PC-3 (cell line): ENCODE results near the gene TLR1. TPM values are rescaled to one million over a fixed set of nuclear protein-coding genes. Genes with fewer than 3 reads are reported as not detected.

ENCODE experiments used
- ATAC-seq: fragments of 200-7000 bp; cut with Tn5 transposase; 2 replicates; pipeline ENCODE4 v1.9.1; 2020; ENCODE audit warnings: mild to moderate bottlenecking, moderate library complexity
- BruUV-seq: library from RNA; stranded (reverse); fragments of 400-500 nt; replicated peaks from 2 replicates; lab custom pipeline; 2021; lab: Mats Ljungman, UMichigan
- CTCF ChIA-PET: fragments of 300-600 bp; sonication (Branson Sonifier 250); formaldehyde crosslinking; loops from one replicate; lab custom pipeline; 2022; ENCODE audit warnings: antibody characterized with exemption; lab: Charles Lee
- POLR2A ChIA-PET: fragments of 300-600 bp; sonication (Branson Sonifier 250); formaldehyde crosslinking; loops from one replicate; lab custom pipeline; 2022; ENCODE audit warnings: antibody characterized with exemption; ENCODE audit not compliant: unreplicated experiment; lab: Charles Lee
- DNase-seq: peaks from one replicate; pipeline ENCODE4 v3.0.0-alpha.2; 2015
- H2AFZ ChIP-seq: fragments of 300-600 bp; sonication (generic); 2 replicates; pipeline ENCODE4 v1.6.0; 2016; ENCODE audit warnings: antibody characterized with exemption, low read length
- H3F3A ChIP-seq: fragments of 300-600 bp; sonication (generic); one replicate; pipeline ENCODE4 v1.6.0; 2017; ENCODE audit warnings: antibody characterized with exemption, low read length, control low read depth, mild to moderate bottlenecking; ENCODE audit not compliant: unreplicated experiment
- H3K27ac ChIP-seq: fragments of 300-600 bp; sonication (generic); 2 replicates; pipeline ENCODE4 v1.5.1; 2016; ENCODE audit warnings: mild to moderate bottlenecking, low read length
- H3K27me3 ChIP-seq: fragments of 300-600 bp; sonication (generic); 2 replicates; pipeline ENCODE4 v1.6.1; 2016; ENCODE audit warnings: low read length, mixed read lengths
- H3K36me3 ChIP-seq: fragments of 300-600 bp; sonication (generic); 2 replicates; pipeline ENCODE4 v1.6.1; 2016; ENCODE audit warnings: low read depth, mixed run types, low read length, mixed read lengths
- H3K4me1 ChIP-seq: fragments of 300-600 bp; sonication (generic); 2 replicates; pipeline ENCODE4 v1.5.1; 2016; ENCODE audit warnings: low read length; ENCODE audit not compliant: insufficient read depth
- H3K4me2 ChIP-seq: fragments of 300-600 bp; sonication (generic); 2 replicates; pipeline ENCODE4 v1.6.0; 2016; ENCODE audit warnings: low read length
- H3K4me3 ChIP-seq: fragments of 300-600 bp; sonication (generic); 2 replicates; pipeline ENCODE4 v1.5.1; 2016; ENCODE audit warnings: mild to moderate bottlenecking, low read length, mixed read lengths
- H3K79me2 ChIP-seq: fragments of 300-600 bp; sonication (generic); 2 replicates; pipeline ENCODE4 v1.6.1; 2017; ENCODE audit warnings: low read length, mixed read lengths
- H3K9ac ChIP-seq: fragments of 300-600 bp; sonication (generic); 2 replicates; pipeline ENCODE4 v1.6.0; 2016; ENCODE audit warnings: mild to moderate bottlenecking, low read length
- H3K9me2 ChIP-seq: fragments of 300-600 bp; sonication (generic); replicated peaks from 2 replicates; pipeline ENCODE4 v1.6.1; 2016; ENCODE audit warnings: mixed run types, low read length, mixed read lengths
- H3K9me3 ChIP-seq: fragments of 300-600 bp; sonication (generic); 2 replicates; pipeline ENCODE4 v1.6.1; 2016; ENCODE audit warnings: low read length, mixed read lengths
- H4K20me1 ChIP-seq: fragments of 300-600 bp; sonication (generic); 2 replicates; pipeline ENCODE4 v1.6.1; 2016; ENCODE audit warnings: low read length, mixed read lengths
- EZH2 ChIP-seq: fragments of 300-600 bp; sonication (generic); IDR thresholded peaks from one replicate; pipeline ENCODE4 v1.6.1; 2017; ENCODE audit warnings: antibody characterized with exemption, mild to moderate bottlenecking, low read length; ENCODE audit not compliant: unreplicated experiment
- EZH2phosphoT487 ChIP-seq: fragments of 300-600 bp; sonication (generic); IDR thresholded peaks from 2 replicates; pipeline ENCODE4 v1.6.1; 2018; ENCODE audit warnings: mild to moderate bottlenecking, antibody characterized with exemption, low read length, borderline replicate concordance
- intact Hi-C: fragments of 100-400 bp; cut with micrococcal nuclease; formaldehyde crosslinking; loops from 2 replicates; pipeline ENCODE4 v1.9.0; 2023
- total RNA-seq: library from RNA; depleted of rRNA; stranded (reverse); fragments of >200 nt; gene quantifications from 2 replicates; pipeline ENCODE4 v1.2.3, GENCODE V29; 2014
- TF ChIP-seq, protein P1 (sequence below): fragments of 300-600 bp; sonication (generic); conservative IDR thresholded peaks from 2 replicates; pipeline ENCODE4 v1.5.1; 2017; ENCODE audit warnings: antibody characterized with exemption, low read depth, mild to moderate bottlenecking, low read length

The TLR1 gene
- total RNA-seq, 1 experiment from 2014 or later: 0.47 TPM

- peak within 1 kb of the TSS; percentile 42 for H2AFZ ChIP-seq
- H3F3A ChIP-seq: no peaks in the 10 kb centered on the region
- no peak within 1 kb of the TSS for H3K9ac ChIP-seq
- H4K20me1 ChIP-seq: no peaks in the 10 kb centered on the region
- no peaks in the 10 kb centered on the region for H3K36me3 ChIP-seq
- CTCF ChIA-PET: interaction anchor here (0.7 to 2.1 kb wide), 4 partner anchors 21 to 27 kb away, joined by 3 to 10 read pairs (median 4); no protein-coding TSS in a partner anchor
- ATAC-seq (peak; percentile 53), DNase-seq (peak; percentile 41)
- no peaks in the 10 kb centered on the region for H3K27me3 ChIP-seq
- BruUV-seq: no TSS peak
- H3K4me2 ChIP-seq: peak within 1 kb of the TSS; percentile 50
- TF ChIP-seq, protein P1, sequence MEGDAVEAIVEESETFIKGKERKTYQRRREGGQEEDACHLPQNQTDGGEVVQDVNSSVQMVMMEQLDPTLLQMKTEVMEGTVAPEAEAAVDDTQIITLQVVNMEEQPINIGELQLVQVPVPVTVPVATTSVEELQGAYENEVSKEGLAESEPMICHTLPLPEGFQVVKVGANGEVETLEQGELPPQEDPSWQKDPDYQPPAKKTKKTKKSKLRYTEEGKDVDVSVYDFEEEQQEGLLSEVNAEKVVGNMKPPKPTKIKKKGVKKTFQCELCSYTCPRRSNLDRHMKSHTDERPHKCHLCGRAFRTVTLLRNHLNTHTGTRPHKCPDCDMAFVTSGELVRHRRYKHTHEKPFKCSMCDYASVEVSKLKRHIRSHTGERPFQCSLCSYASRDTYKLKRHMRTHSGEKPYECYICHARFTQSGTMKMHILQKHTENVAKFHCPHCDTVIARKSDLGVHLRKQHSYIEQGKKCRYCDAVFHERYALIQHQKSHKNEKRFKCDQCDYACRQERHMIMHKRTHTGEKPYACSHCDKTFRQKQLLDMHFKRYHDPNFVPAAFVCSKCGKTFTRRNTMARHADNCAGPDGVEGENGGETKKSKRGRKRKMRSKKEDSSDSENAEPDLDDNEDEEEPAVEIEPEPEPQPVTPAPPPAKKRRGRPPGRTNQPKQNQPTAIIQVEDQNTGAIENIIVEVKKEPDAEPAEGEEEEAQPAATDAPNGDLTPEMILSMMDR: peak; percentile 48
- TF ChIP-seq EZH2 (no peak), EZH2phosphoT487 (no peak)
- POLR2A ChIA-PET: no interaction called here
- H3K4me1 ChIP-seq: no peaks in the 10 kb centered on the region
- no peaks in the 10 kb centered on the region for H3K9me3 ChIP-seq
- H3K4me3 ChIP-seq: no peak within 1 kb of the TSS
- no peaks in the 10 kb centered on the region for H3K79me2 ChIP-seq
- intact Hi-C loops: loop anchor here (2.0 kb wide), 1 partner anchor 24 kb away; no protein-coding TSS in a partner anchor
- H3K27ac ChIP-seq: no peak within 1 kb of the TSS
- H3K9me2 ChIP-seq: no peaks in the 10 kb centered on the region
Observed at GRCh38 chr4:38782452-38783108, 22.0 kb downstream of the TLR1 start, which contains the start of gene TLR10. Gene TLR10 (minus strand): TSS chr4:38782990. CDS start chr4:38775590, 7,400 bp downstream.

GRCh38 chr4:38781854-38782261 lies 22.7 kb downstream of the TLR1 start:
- Histone ChIP-seq H3K4me3 (no peak overlapping the region), H3K27ac (no peak overlapping the region)
- BruUV-seq: no TSS peak

More at GRCh38 chr4:38781854-38782261, 22.7 kb downstream of the TLR1 start:
- Histone ChIP-seq H3K4me2 (no peak overlapping the region), H3K9me2 (no peaks in the 10 kb centered on the region), H3K9ac (no peak overlapping the region), H3K4me1 (no peaks in the 10 kb centered on the region), H3F3A (no peaks in the 10 kb centered on the region), H4K20me1 (no peaks in the 10 kb centered on the region), H3K9me3 (no peaks in the 10 kb centered on the region), H2AFZ (no peak overlapping the region; the same call in 1 of the 2 replicates), H3K36me3 (no peaks in the 10 kb centered on the region), H3K79me2 (no peaks in the 10 kb centered on the region), H3K27me3 (no peaks in the 10 kb centered on the region)
- ChIA-PET POLR2A (no interaction called here), CTCF (interaction anchor here (0.7 to 2.1 kb wide), 2 partner anchors 22 to 24 kb away, joined by 3 to 10 read pairs; no protein-coding TSS in a partner anchor)
- intact Hi-C loops: loop anchor here (2.0 kb wide), 1 partner anchor 23 kb away; no protein-coding TSS in a partner anchor
- ATAC-seq: no peak
- TF ChIP-seq EZH2phosphoT487: no peak
- TF ChIP-seq, protein P1: no peak
- no peak for TF ChIP-seq EZH2
- no peak for DNase-seq
